ENCODE results near the gene SLC38A10.

SLC38A10 gene

GRCh38 chr17:81200201-81200600, 94.9 kb downstream of the SLC38A10 start:
- no peak for DNase-seq

- DNase-seq = no peak
These were observed 95.7 kb downstream of the SLC38A10 start for GRCh38 chr17:81199482-81199830.

GRCh38 chr17:81198826-81199481, 96.2 kb downstream of the SLC38A10 start:
- DNase-seq = no peak

- DNase-seq = no peak
These were observed 97.1 kb downstream of the SLC38A10 start for GRCh38 chr17:81197831-81198490.

- DNase-seq = no peak
These were observed 97.7 kb downstream of the SLC38A10 start for GRCh38 chr17:81197409-81197795.

- DNase-seq = no peak
These were observed 98.3 kb downstream of the SLC38A10 start for GRCh38 chr17:81196505-81197408.

GRCh38 chr17:81195941-81196495, 99.1 kb downstream of the SLC38A10 start:
- DNase-seq = no peak
